Mucosa of descending colon (tissue), 3 donors: Measurements from ENCODE around the gene DOCK2. TPM values are rescaled to one million over a fixed set of nuclear protein-coding genes. Genes with fewer than 3 reads are reported as not detected.

Source experiments
- ATAC-seq: fragments of 200-7000 bp; cut with Tn5 transposase; one replicate; pipeline ENCODE4 v1.9.1; 2020; ENCODE audit warnings: mild to moderate bottlenecking, moderate library complexity
- DNase-seq, 3 donors: peaks; one replicate each; pipeline ENCODE4 v3.0.0-alpha.2; 2020
- H3K36me3 ChIP-seq: fragments of 200-600 bp; one replicate; pipeline ENCODE4 v1.8.0; 2021; ENCODE audit warnings: low read depth, mild to moderate bottlenecking
- H3K4me1 ChIP-seq: fragments of 200-600 bp; one replicate; pipeline ENCODE4 v1.8.0; 2021; ENCODE audit warnings: low read depth, mild to moderate bottlenecking
- H3K4me3 ChIP-seq: fragments of 200-600 bp; one replicate; pipeline ENCODE4 v1.8.0; 2021; ENCODE audit warnings: mild to moderate bottlenecking
- H3K9me3 ChIP-seq: fragments of 200-600 bp; one replicate; pipeline ENCODE4 v1.8.0; 2021; ENCODE audit warnings: mild to moderate bottlenecking
- intact Hi-C, 2 donors: fragments of 100-400 bp; cut with DNase I in 1 of 2; cut with micrococcal nuclease in 1 of 2; formaldehyde crosslinking; loops; one replicate each; pipeline versions ENCODE4 v1.11.0 to v1.11.1; 2022; cut with DNase I, micrococcal nuclease
- total RNA-seq, 3 donors: library from RNA; stranded (reverse); fragmentation: NEBNext Ultra II Directional in 2 of 3; extraction: Animal tissue kit (Norgen Biotek cat#: 25700) in 2 of 3; gene quantifications; one replicate each; pipeline versions ENCODE4 v1.2.1 to v1.2.4, GENCODE V29; 2021 to 2023
- TF ChIP-seq, protein P1 (sequence below): fragments of 200-600 bp; IDR thresholded peaks from one replicate; pipeline ENCODE4 v1.8.0; 2022; ENCODE audit warnings: antibody characterized with exemption, mild to moderate bottlenecking
- donor health status: DM: no; HTN: no; CAD: no; lungs with moderate emphysema.
- donor health status: DM: no; HTN: no; CAD: no.
- donor health status: DM: no; HTN: yes; CAD: no.

The DOCK2 gene
- total RNA-seq, 3 donors from 2014 or later, result 7.2 to 20.1 (median 18.1) TPM

DNA sequence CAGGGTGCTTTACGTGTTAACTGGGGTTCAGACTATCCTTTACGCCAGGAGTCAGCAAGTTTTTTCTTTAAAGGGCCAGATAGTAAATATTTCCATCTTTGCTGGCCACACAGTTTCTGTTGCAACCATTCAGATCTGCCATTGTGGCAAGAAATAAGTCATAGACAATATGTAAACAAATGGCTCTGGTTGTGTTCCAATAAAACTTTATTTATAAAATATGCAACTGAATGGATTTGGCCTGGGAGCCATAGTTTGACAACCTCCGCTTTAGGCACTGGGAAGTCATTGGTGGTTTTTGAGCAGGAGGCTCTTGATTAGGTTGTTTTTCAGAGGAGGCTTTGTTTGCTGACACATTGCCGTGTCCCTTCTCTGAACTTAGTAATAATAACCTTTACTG lies 252.5 kb downstream of the DOCK2 start:
- intact Hi-C loops, result no loop called here
- no peak for ATAC-seq

DNA sequence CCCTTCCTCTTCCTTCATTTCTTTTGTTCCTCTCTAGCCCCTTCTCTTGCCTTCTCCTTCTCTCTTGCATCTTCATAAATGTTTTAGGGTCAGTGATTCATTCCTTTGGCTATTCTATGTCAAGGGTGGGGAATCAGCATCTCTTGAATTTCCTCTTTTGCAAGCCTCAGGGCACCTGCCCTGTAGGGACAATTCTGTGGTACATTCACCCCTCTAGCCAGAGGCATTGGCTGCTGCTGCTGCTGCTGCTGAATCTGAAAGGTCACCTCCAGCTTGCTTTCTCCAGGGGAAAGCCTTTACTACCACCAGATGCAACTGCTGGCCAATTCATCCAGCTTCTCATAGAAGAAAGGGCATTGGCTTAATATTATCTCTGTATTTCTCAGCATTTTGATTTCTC lies 255.9 kb downstream of the DOCK2 start:
- TF ChIP-seq, protein P1, sequence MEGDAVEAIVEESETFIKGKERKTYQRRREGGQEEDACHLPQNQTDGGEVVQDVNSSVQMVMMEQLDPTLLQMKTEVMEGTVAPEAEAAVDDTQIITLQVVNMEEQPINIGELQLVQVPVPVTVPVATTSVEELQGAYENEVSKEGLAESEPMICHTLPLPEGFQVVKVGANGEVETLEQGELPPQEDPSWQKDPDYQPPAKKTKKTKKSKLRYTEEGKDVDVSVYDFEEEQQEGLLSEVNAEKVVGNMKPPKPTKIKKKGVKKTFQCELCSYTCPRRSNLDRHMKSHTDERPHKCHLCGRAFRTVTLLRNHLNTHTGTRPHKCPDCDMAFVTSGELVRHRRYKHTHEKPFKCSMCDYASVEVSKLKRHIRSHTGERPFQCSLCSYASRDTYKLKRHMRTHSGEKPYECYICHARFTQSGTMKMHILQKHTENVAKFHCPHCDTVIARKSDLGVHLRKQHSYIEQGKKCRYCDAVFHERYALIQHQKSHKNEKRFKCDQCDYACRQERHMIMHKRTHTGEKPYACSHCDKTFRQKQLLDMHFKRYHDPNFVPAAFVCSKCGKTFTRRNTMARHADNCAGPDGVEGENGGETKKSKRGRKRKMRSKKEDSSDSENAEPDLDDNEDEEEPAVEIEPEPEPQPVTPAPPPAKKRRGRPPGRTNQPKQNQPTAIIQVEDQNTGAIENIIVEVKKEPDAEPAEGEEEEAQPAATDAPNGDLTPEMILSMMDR, result no peak
- no peak for DNase-seq
- Histone ChIP-seq H3K4me1 (no peaks in the 10 kb centered on the region), H3K36me3 (no peaks in the 10 kb centered on the region), H3K4me3 (no peak overlapping the region), H3K9me3 (no peaks in the 10 kb centered on the region)
- intact Hi-C loops, result no loop called here
- ATAC-seq, result no peak

More for the DNA sequence above, 252.5 kb downstream of the DOCK2 start:
- no peak for DNase-seq
- Histone ChIP-seq H3K9me3 (no peaks in the 10 kb centered on the region), H3K36me3 (no peaks in the 10 kb centered on the region), H3K4me3 (no peak overlapping the region), H3K4me1 (no peaks in the 10 kb centered on the region)
- TF ChIP-seq, protein P1, result no peak

DNA sequence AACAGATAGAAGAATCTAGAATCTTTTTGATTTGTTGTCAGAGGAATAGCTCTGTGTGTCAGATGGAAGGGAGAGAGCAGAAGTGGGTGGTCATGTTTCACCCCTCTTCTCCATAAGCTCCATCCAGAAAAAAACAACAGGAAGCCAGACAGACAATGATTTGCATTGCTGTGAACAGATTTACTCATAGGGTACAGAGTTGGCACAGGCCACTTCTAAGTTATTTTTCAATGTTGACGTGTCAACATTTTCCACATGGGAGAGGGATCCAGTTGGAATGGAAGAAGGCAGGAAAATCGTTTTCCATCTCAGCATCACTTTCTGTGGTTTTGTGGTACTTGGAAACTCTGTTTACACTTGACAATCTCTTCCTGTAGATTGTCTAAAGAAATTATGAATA lies 256.5 kb downstream of the DOCK2 start:
- intact Hi-C loops, result no loop called here
- Histone ChIP-seq H3K36me3 (no peaks in the 10 kb centered on the region), H3K9me3 (no peaks in the 10 kb centered on the region), H3K4me1 (no peaks in the 10 kb centered on the region), H3K4me3 (no peak overlapping the region)
- DNase-seq (no peak), ATAC-seq (no peak)
- TF ChIP-seq, protein P1, result no peak

DNA sequence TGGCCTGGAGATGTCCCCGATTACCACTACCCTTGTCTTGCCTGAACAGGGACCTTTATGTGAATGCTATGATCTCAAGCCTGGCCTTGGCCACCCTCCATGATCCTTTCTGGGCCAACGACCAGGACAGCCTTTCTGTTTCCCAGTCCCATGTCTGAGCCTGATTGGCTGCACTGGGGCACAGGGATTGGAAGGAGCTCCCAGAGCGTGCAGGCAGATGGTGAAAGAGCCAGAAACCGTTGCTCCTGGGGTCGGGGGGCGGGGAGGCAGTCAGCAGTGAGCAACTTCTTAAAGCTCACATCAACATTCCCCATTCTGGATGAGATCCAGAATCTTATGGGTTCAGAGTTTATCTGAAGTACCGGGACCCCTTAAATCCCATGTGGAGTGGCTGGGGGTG lies 258.9 kb downstream of the DOCK2 start:
- Histone ChIP-seq H3K4me1 (no peaks in the 10 kb centered on the region), H3K36me3 (no peaks in the 10 kb centered on the region), H3K9me3 (no peaks in the 10 kb centered on the region), H3K4me3 (no peak overlapping the region)
- intact Hi-C loops, result no loop called here
- TF ChIP-seq, protein P1, result no peak
- ATAC-seq, result no peak
- no peak for DNase-seq

DNA sequence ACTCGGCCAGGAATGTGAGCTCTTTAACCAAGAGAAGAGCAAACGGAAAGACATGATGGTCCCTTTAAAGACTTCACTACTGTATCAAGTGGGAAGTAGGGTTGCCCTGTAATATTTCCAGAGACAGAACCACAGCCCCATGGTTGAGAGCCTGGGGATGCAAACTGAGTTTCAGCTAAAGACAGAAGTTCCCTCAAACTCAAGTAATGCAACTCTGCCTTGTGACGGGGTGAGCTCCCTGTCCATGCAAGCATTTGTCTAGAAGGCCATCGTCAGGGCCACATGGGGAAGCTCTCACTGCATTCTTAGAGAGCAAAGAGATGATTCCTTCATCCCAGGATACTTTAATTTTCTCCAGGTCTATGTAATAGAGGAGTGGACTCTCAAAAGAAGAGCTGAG lies 260.4 kb downstream of the DOCK2 start:
- TF ChIP-seq, protein P1, result no peak
- ATAC-seq (no peak), DNase-seq (no peak)
- Histone ChIP-seq H3K4me3 (no peak overlapping the region), H3K36me3 (no peaks in the 10 kb centered on the region), H3K4me1 (no peaks in the 10 kb centered on the region), H3K9me3 (no peaks in the 10 kb centered on the region)
- intact Hi-C loops, result no loop called here

DNA sequence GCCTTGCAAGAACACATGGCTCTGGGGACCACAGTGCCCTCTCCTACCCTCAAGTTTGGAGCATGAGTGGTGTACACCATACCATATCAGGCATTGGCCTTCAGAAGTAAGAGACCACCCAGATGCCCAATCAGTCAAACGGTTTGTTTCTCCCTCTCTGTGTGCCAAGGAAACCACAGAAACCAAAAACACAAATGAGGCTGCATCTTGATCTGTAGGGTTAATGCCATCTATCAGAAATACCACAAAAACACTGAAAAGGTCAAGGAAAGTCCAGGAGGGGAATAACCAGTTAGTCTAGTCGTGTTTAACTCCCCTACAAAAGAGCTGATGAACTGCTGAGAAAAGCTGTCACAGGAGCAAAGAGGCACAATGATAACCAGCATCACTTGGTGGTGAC lies 264.8 kb downstream of the DOCK2 start:
- Histone ChIP-seq H3K4me3 (no peak overlapping the region), H3K4me1 (no peaks in the 10 kb centered on the region), H3K36me3 (no peaks in the 10 kb centered on the region), H3K9me3 (no peaks in the 10 kb centered on the region)
- no peak for DNase-seq
- TF ChIP-seq, protein P1, result no peak
- no peak for ATAC-seq
- intact Hi-C loops, result no loop called here
